PC-3 (cell line): Measurements from ENCODE around the gene SAPCD1. TPM values are rescaled to one million over a fixed set of nuclear protein-coding genes. Genes with fewer than 3 reads are reported as not detected.
A peak's percentile ranks its signal among the peaks of the same experiment; 100 is the strongest.

Source experiments
- ATAC-seq: fragments of 200-7000 bp; cut with Tn5 transposase; 2 replicates; pipeline ENCODE4 v1.9.1; 2020; ENCODE audit warnings: mild to moderate bottlenecking, moderate library complexity
- Bru-seq: library from RNA; stranded (reverse); fragments of 400-500 nt; gene quantifications from one replicate; lab custom pipeline; 2021; lab: Mats Ljungman, UMichigan
- BruChase-seq, 2 experiments: library from RNA; stranded (reverse); fragments of 400-500 nt; gene quantifications; one replicate each; lab custom pipeline; 2021; lab: Mats Ljungman, UMichigan
- BruUV-seq: library from RNA; stranded (reverse); fragments of 400-500 nt; replicated peaks from 2 replicates; lab custom pipeline; 2021; lab: Mats Ljungman, UMichigan
- CTCF ChIA-PET: fragments of 300-600 bp; sonication (Branson Sonifier 250); formaldehyde crosslinking; loops from one replicate; lab custom pipeline; 2022; ENCODE audit warnings: antibody characterized with exemption; lab: Charles Lee
- POLR2A ChIA-PET: fragments of 300-600 bp; sonication (Branson Sonifier 250); formaldehyde crosslinking; loops from one replicate; lab custom pipeline; 2022; ENCODE audit warnings: antibody characterized with exemption; ENCODE audit not compliant: unreplicated experiment; lab: Charles Lee
- DNase-seq: peaks from one replicate; pipeline ENCODE4 v3.0.0-alpha.2; 2015
- H2AFZ ChIP-seq: fragments of 300-600 bp; sonication (generic); 2 replicates; pipeline ENCODE4 v1.6.0; 2016; ENCODE audit warnings: antibody characterized with exemption, low read length
- H3F3A ChIP-seq: fragments of 300-600 bp; sonication (generic); one replicate; pipeline ENCODE4 v1.6.0; 2017; ENCODE audit warnings: antibody characterized with exemption, low read length, control low read depth, mild to moderate bottlenecking; ENCODE audit not compliant: unreplicated experiment
- H3K27ac ChIP-seq: fragments of 300-600 bp; sonication (generic); 2 replicates; pipeline ENCODE4 v1.5.1; 2016; ENCODE audit warnings: mild to moderate bottlenecking, low read length
- H3K27me3 ChIP-seq: fragments of 300-600 bp; sonication (generic); 2 replicates; pipeline ENCODE4 v1.6.1; 2016; ENCODE audit warnings: low read length, mixed read lengths
- H3K36me3 ChIP-seq: fragments of 300-600 bp; sonication (generic); 2 replicates; pipeline ENCODE4 v1.6.1; 2016; ENCODE audit warnings: low read depth, mixed run types, low read length, mixed read lengths
- H3K4me1 ChIP-seq: fragments of 300-600 bp; sonication (generic); 2 replicates; pipeline ENCODE4 v1.5.1; 2016; ENCODE audit warnings: low read length; ENCODE audit not compliant: insufficient read depth
- H3K4me2 ChIP-seq: fragments of 300-600 bp; sonication (generic); 2 replicates; pipeline ENCODE4 v1.6.0; 2016; ENCODE audit warnings: low read length
- H3K4me3 ChIP-seq: fragments of 300-600 bp; sonication (generic); 2 replicates; pipeline ENCODE4 v1.5.1; 2016; ENCODE audit warnings: mild to moderate bottlenecking, low read length, mixed read lengths
- H3K79me2 ChIP-seq: fragments of 300-600 bp; sonication (generic); 2 replicates; pipeline ENCODE4 v1.6.1; 2017; ENCODE audit warnings: low read length, mixed read lengths
- H3K9ac ChIP-seq: fragments of 300-600 bp; sonication (generic); 2 replicates; pipeline ENCODE4 v1.6.0; 2016; ENCODE audit warnings: mild to moderate bottlenecking, low read length
- H3K9me2 ChIP-seq: fragments of 300-600 bp; sonication (generic); replicated peaks from 2 replicates; pipeline ENCODE4 v1.6.1; 2016; ENCODE audit warnings: mixed run types, low read length, mixed read lengths
- H3K9me3 ChIP-seq: fragments of 300-600 bp; sonication (generic); 2 replicates; pipeline ENCODE4 v1.6.1; 2016; ENCODE audit warnings: low read length, mixed read lengths
- H4K20me1 ChIP-seq: fragments of 300-600 bp; sonication (generic); 2 replicates; pipeline ENCODE4 v1.6.1; 2016; ENCODE audit warnings: low read length, mixed read lengths
- EZH2 ChIP-seq: fragments of 300-600 bp; sonication (generic); IDR thresholded peaks from one replicate; pipeline ENCODE4 v1.6.1; 2017; ENCODE audit warnings: antibody characterized with exemption, mild to moderate bottlenecking, low read length; ENCODE audit not compliant: unreplicated experiment
- EZH2phosphoT487 ChIP-seq: fragments of 300-600 bp; sonication (generic); IDR thresholded peaks from 2 replicates; pipeline ENCODE4 v1.6.1; 2018; ENCODE audit warnings: mild to moderate bottlenecking, antibody characterized with exemption, low read length, borderline replicate concordance
- intact Hi-C: fragments of 100-400 bp; cut with micrococcal nuclease; formaldehyde crosslinking; loops from 2 replicates; pipeline ENCODE4 v1.9.0; 2023
- long read RNA-seq: library from polyadenylated mRNA; unstranded; transcript quantifications from one replicate; pipeline ENCODE4 v2.0.0, GENCODE V29; 2021; ENCODE audit not compliant: unreplicated experiment
- total RNA-seq: library from RNA; depleted of rRNA; stranded (reverse); fragments of >200 nt; gene quantifications from 2 replicates; pipeline ENCODE4 v1.2.3, GENCODE V29; 2014; rRNA removed
- TF ChIP-seq, protein P1 (sequence below): fragments of 300-600 bp; sonication (generic); conservative IDR thresholded peaks from 2 replicates; pipeline ENCODE4 v1.5.1; 2017; ENCODE audit warnings: antibody characterized with exemption, low read depth, mild to moderate bottlenecking, low read length

Gene SAPCD1
- total RNA-seq: 4.2 and 6.0 TPM in 2 replicates
- percentile 34 among the genes with signal in this experiment for Bru-seq, nascent RNA
- not detected for BruChase-seq, experiment 1, labeled RNA remaining after a 6-hour chase
- BruChase-seq, experiment 2, labeled RNA remaining after a 2-hour chase: not detected
- long read RNA-seq: 0 reads

GRCh38 chr6:31762356-31762755, at the start of gene SAPCD1:
Gene SAPCD1 (plus strand): TSS chr6:31762656. CDS start chr6:31763055, 399 bp downstream.
- Histone ChIP-seq H3K4me2 (no peak within 1 kb of the TSS), H3K9ac (no peak within 1 kb of the TSS), H3K27ac (no peak within 1 kb of the TSS), H3K79me2 (no peaks in the 10 kb centered on the region), H3K9me2 (no peaks in the 10 kb centered on the region), H3K4me1 (0 out of 2 replicates have a peak, but pooled peaks cover 5% of the 10 kb centered on the region), H3K9me3 (no peaks in the 10 kb centered on the region), H2AFZ (no peak within 1 kb of the TSS), H4K20me1 (no peaks in the 10 kb centered on the region), H3K27me3 (no peaks in the 10 kb centered on the region), H3K4me3 (no peak within 1 kb of the TSS), H3F3A (no peaks in the 10 kb centered on the region), H3K36me3 (no peaks in the 10 kb centered on the region)
- DNase-seq (no peak), ATAC-seq (no peak)
- intact Hi-C loops: loop anchor here (10.0 kb wide), 1 partner anchor 48 kb away; the partner anchor contains the start of gene LY6G6D
- BruUV-seq: no TSS peak
- CTCF ChIA-PET: no interaction called here
- TF ChIP-seq, protein P1, sequence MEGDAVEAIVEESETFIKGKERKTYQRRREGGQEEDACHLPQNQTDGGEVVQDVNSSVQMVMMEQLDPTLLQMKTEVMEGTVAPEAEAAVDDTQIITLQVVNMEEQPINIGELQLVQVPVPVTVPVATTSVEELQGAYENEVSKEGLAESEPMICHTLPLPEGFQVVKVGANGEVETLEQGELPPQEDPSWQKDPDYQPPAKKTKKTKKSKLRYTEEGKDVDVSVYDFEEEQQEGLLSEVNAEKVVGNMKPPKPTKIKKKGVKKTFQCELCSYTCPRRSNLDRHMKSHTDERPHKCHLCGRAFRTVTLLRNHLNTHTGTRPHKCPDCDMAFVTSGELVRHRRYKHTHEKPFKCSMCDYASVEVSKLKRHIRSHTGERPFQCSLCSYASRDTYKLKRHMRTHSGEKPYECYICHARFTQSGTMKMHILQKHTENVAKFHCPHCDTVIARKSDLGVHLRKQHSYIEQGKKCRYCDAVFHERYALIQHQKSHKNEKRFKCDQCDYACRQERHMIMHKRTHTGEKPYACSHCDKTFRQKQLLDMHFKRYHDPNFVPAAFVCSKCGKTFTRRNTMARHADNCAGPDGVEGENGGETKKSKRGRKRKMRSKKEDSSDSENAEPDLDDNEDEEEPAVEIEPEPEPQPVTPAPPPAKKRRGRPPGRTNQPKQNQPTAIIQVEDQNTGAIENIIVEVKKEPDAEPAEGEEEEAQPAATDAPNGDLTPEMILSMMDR: no peak
- TF ChIP-seq EZH2 (no peak), EZH2phosphoT487 (no peak)
- POLR2A ChIA-PET: no interaction called here

DNA sequence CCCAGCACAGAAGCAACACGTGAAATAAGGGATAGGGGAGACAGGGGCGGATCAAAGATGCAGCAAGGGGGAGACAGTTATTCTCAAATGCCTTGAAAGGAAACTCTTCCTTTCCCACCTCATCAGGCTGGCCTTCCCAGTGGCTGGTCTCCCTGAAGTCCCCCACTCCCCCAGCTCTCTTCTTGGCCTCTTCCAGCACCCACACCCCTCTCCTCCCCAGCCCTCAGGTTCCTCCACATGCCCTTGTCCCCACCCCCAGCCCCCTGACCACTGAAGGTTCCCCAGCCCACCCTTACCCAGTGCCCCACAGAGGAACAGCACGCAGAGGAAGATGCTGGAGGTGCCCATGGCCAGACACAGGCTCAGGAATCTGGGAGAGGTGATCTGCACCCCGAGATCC, 49.0 kb upstream of the SAPCD1 start:
- Histone ChIP-seq H3K36me3 (no peaks in the 10 kb centered on the region), H2AFZ (no peak overlapping the region), H3K27me3 (no peaks in the 10 kb centered on the region), H3F3A (no peaks in the 10 kb centered on the region), H3K9ac (no peak overlapping the region), H3K9me3 (no peaks in the 10 kb centered on the region), H3K4me2 (no peak overlapping the region), H3K9me2 (no peaks in the 10 kb centered on the region), H3K27ac (no peak overlapping the region), H3K4me1 (peaks cover 12% of the 10 kb centered on the region), H3K79me2 (no peaks in the 10 kb centered on the region), H4K20me1 (no peaks in the 10 kb centered on the region), H3K4me3 (no peak overlapping the region)
- ATAC-seq (no peak), DNase-seq (no peak)
- POLR2A ChIA-PET: interaction anchor here (1.1 kb wide), 1 partner anchor 113 kb away, joined by 3 read pairs; no protein-coding TSS in a partner anchor
- CTCF ChIA-PET: no interaction called here
- intact Hi-C loops: loop anchor here (10.0 kb wide), 1 partner anchor 51 kb away; the partner anchor contains the start of gene SAPCD1
- no TSS peak for BruUV-seq
- TF ChIP-seq EZH2phosphoT487 (no peak), EZH2 (no peak)
- TF ChIP-seq, protein P1: no peak
